Aorta (tissue), 5 donors: ENCODE measurements around the gene AURKAIP1. TPM values are rescaled to one million over a fixed set of nuclear protein-coding genes. Genes with fewer than 3 reads are reported as not detected.

Experiments used
- ATAC-seq: fragments of 200-7000 bp; cut with Tn5 transposase; one replicate; pipeline ENCODE4 v1.9.1; 2022; ENCODE audit warnings: moderate library complexity; ENCODE audit not compliant: low FRiP score
- DNase-seq, 2 donors: peaks; one replicate each; pipeline ENCODE4 v3.0.0-alpha.2; 2020
- H3K27ac ChIP-seq, 2 donors: one replicate each; pipeline ENCODE4 v1.5.1; 2013; ENCODE audit warnings: low read length in 2 of 2, mild to moderate bottlenecking in 2 of 2, moderate library complexity in 2 of 2, control low read depth in 1 of 2, inconsistent platforms in 1 of 2, low read depth in 1 of 2
- H3K27me3 ChIP-seq, 2 donors: one replicate each; pipeline ENCODE4 v1.6.1; 2013; ENCODE audit warnings: control low read depth in 1 of 2, low read length in 1 of 2, mild to moderate bottlenecking in 1 of 2, moderate library complexity in 1 of 2; ENCODE audit not compliant: insufficient read depth in 2 of 2, control insufficient read depth in 1 of 2
- H3K36me3 ChIP-seq, 2 donors: one replicate each; pipeline ENCODE4 v1.6.1; 2013; ENCODE audit warnings: control low read depth in 1 of 2, low read length in 1 of 2, mild to moderate bottlenecking in 1 of 2; ENCODE audit not compliant: insufficient read depth in 2 of 2, control insufficient read depth in 1 of 2
- H3K4me1 ChIP-seq, 2 donors: one replicate each; pipeline ENCODE4 v1.6.1; 2013; ENCODE audit warnings: low read length in 2 of 2, control low read depth in 1 of 2, mild to moderate bottlenecking in 1 of 2, moderate library complexity in 1 of 2; ENCODE audit not compliant: insufficient read depth in 2 of 2, control insufficient read depth in 1 of 2
- H3K4me3 ChIP-seq, 2 donors: one replicate each; pipeline ENCODE4 v1.5.1; 2013; ENCODE audit warnings: low read length in 2 of 2, control low read depth in 1 of 2, mild to moderate bottlenecking in 1 of 2
- H3K9me3 ChIP-seq: one replicate; pipeline ENCODE4 v1.6.1; 2013; ENCODE audit warnings: mild to moderate bottlenecking, low read length; ENCODE audit not compliant: control insufficient read depth
- WGBS, 2 donors: extraction: QIAGEN DNeasy Blood & Tissue Kit; methylation state at CpG; one replicate each; pipeline ENCODE4 v1.1.7; 2013; 5-methylcytosine and 5-hydroxymethylcytosine counted together
- intact Hi-C, 2 donors: fragments of 100-400 bp; cut with DNase I; formaldehyde crosslinking; loops; one replicate each; pipeline versions ENCODE4 v1.14.2 to v1.15.0; 2022
- polyA plus RNA-seq, 2 donors: library from polyadenylated mRNA; stranded (reverse); fragments of 200-250 nt; gene quantifications; one replicate each; pipeline ENCODE4 v1.2.3, GENCODE V29; 2013
- total RNA-seq, 2 donors: library from RNA; stranded (reverse); fragmentation: NEBNext Ultra II Directional; extraction: Animal tissue kit (Norgen Biotek cat#: 25700); gene quantifications; one replicate each; pipeline ENCODE4 v1.2.1, GENCODE V29; 2021
- donor health status: healthy with polysubstance abuse.
- donor health status: Bipolar disorder and iron deficiency.
- donor health status: DM: no; HTN: no; CAD: no.
- donor health status: DM: no; HTN: no; CAD: no.
- donor health status: DM: yes; HTN: yes; CAD: no.

Gene AURKAIP1
- total and polyA plus RNA-seq, 4 donors: 59.6 to 154 (median 92.2) TPM

- Histone ChIP-seq H3K9me3 (no peaks in the 10 kb centered on the region), H3K4me1 (no peaks in the 10 kb centered on the region), H3K36me3 (no peaks in the 10 kb centered on the region), H3K27ac (no peak overlapping the region), H3K27me3 (no peaks in the 10 kb centered on the region), H3K4me3 (no peak overlapping the region)
- ATAC-seq (no peak), DNase-seq (no peak)
- intact Hi-C loops: no loop called here
- 90% methylated on average over 58 of the region's 58 CpGs for WGBS, 2 donors
Observed at GRCh38 chr1:1329304-1330210, 45.5 kb downstream of the AURKAIP1 start.

GRCh38 chr1:1328254-1328653 is 46.8 kb downstream of the AURKAIP1 start:
- H3K9me3 ChIP-seq: no peaks in the 10 kb centered on the region
- H3K27ac ChIP-seq: no peak overlapping the region
- H3K4me3 ChIP-seq: no peak overlapping the region
- WGBS, 2 donors: 67 to 73% methylated on average over 14 to 15 of the region's 15 CpGs
- H3K36me3 ChIP-seq: no peaks in the 10 kb centered on the region
- intact Hi-C loops: no loop called here
- no peaks in the 10 kb centered on the region for H3K27me3 ChIP-seq
- H3K4me1 ChIP-seq: no peaks in the 10 kb centered on the region
- no peak for DNase-seq
- no peak for ATAC-seq

- H3K9me3 ChIP-seq: no peaks in the 10 kb centered on the region
- intact Hi-C loops: no loop called here
- ATAC-seq (no peak), DNase-seq (no peak)
- no peaks in the 10 kb centered on the region for H3K36me3 ChIP-seq
- H3K4me1 ChIP-seq: no peaks in the 10 kb centered on the region
- WGBS, 2 donors: 91 to 92% methylated on average over 40 of the region's 40 CpGs
- H3K4me3 ChIP-seq: no peak overlapping the region
- no peak overlapping the region for H3K27ac ChIP-seq
- no peaks in the 10 kb centered on the region for H3K27me3 ChIP-seq
Observed at GRCh38 chr1:1327291-1327690, 47.7 kb downstream of the AURKAIP1 start.

GRCh38 chr1:1326075-1326605 is 48.9 kb downstream of the AURKAIP1 start:
- Histone ChIP-seq H3K36me3 (no peaks in the 10 kb centered on the region), H3K27me3 (no peaks in the 10 kb centered on the region), H3K4me3 (no peak overlapping the region), H3K9me3 (no peaks in the 10 kb centered on the region), H3K27ac (no peak overlapping the region), H3K4me1 (no peaks in the 10 kb centered on the region)
- 69 to 74% methylated on average over 8 of the region's 8 CpGs for WGBS, 2 donors
- DNase-seq: no peak
- ATAC-seq: no peak
- intact Hi-C loops: no loop called here

- Histone ChIP-seq H3K27ac (peak overlapping the region in 1 of 2 donors; percentile 7), H3K4me3 (peak overlapping the region; percentile 36 to 81), H3K9me3 (no peaks in the 10 kb centered on the region), H3K4me1 (no peaks in the 10 kb centered on the region), H3K27me3 (no peaks in the 10 kb centered on the region), H3K36me3 (no peaks in the 10 kb centered on the region)
- no peak for ATAC-seq
- 51 to 58% methylated on average over 16 of the region's 16 CpGs for WGBS, 2 donors
- intact Hi-C loops: no loop called here
- no peak for DNase-seq
Observed at GRCh38 chr1:1325288-1326074, 49.5 kb downstream of the AURKAIP1 start.

- H3K27ac ChIP-seq: peak within 1 kb of the TSS in 1 of 2 donors; percentile 13
Observed at GRCh38 chr1:1324524-1325287, 50.3 kb downstream of the AURKAIP1 start, which contains the start of the genes CPTP and INTS11. CPTP (plus strand) TSS chr1:1324802; CDS start chr1:1326911, 2,109 bp downstream. INTS11 (minus strand) TSS chr1:1324660; CDS start chr1:1324608, 52 bp downstream.

GRCh38 chr1:1324084-1324523 is 50.9 kb downstream of the AURKAIP1 start:
- Histone ChIP-seq H3K27ac (peak overlapping the region in 1 of 2 donors; percentile 13), H3K4me3 (peak overlapping the region; percentile 84 to 89), H3K9me3 (no peaks in the 10 kb centered on the region), H3K4me1 (no peaks in the 10 kb centered on the region), H3K27me3 (no peaks in the 10 kb centered on the region), H3K36me3 (no peaks in the 10 kb centered on the region)
- DNase-seq (no peak), ATAC-seq (no peak)
- intact Hi-C loops: no loop called here
- 0 to 1% methylated on average over 5 to 41 of the region's 41 CpGs for WGBS, 2 donors

More at GRCh38 chr1:1324524-1325287, 50.3 kb downstream of the AURKAIP1 start, which contains the start of the genes CPTP and INTS11:
- 1% methylated on average over 63 to 84 of the region's 84 CpGs for WGBS, 2 donors
- Histone ChIP-seq H3K4me3 (peak within 1 kb of the TSS; percentile 84 to 89), H3K4me1 (no peaks in the 10 kb centered on the region), H3K9me3 (no peaks in the 10 kb centered on the region), H3K27me3 (no peaks in the 10 kb centered on the region), H3K36me3 (no peaks in the 10 kb centered on the region)
- peak; percentile 97 to 98 for DNase-seq
- intact Hi-C loops: no loop called here
- peak; percentile 89 for ATAC-seq
